H9 (cell line): ENCODE measurements around the gene IL1B. TPM values are rescaled to one million over a fixed set of nuclear protein-coding genes. Genes with fewer than 3 reads are reported as not detected.

Experiments used
- DNase-seq: peaks from one replicate; pipeline ENCODE4 v3.0.0-alpha.2; 2017
- H2AFZ ChIP-seq: one replicate; pipeline ENCODE4 v1.6.1; 2013; ENCODE audit warnings: mild to moderate bottlenecking, low read length, control low read depth, moderate library complexity
- H2AK5ac ChIP-seq: 2 replicates; pipeline ENCODE4 v1.6.1; 2013; ENCODE audit warnings: low read length, control low read depth, mixed read lengths; ENCODE audit not compliant: insufficient read length
- H2BK120ac ChIP-seq: one replicate; pipeline ENCODE4 v1.6.1; 2013; ENCODE audit warnings: low read depth, mild to moderate bottlenecking, low read length, control low read depth, inconsistent platforms; ENCODE audit not compliant: poor library complexity, severe bottlenecking
- H2BK12ac ChIP-seq: 2 replicates; pipeline ENCODE4 v1.6.1; 2013; ENCODE audit warnings: low read length, control low read depth, mixed read lengths, low read depth; ENCODE audit not compliant: insufficient read length
- H2BK15ac ChIP-seq: 2 replicates; pipeline ENCODE4 v1.6.1; 2013; ENCODE audit warnings: low read depth, low read length, control low read depth
- H2BK20ac ChIP-seq: one replicate; pipeline ENCODE4 v1.6.1; 2013; ENCODE audit warnings: low read depth, mild to moderate bottlenecking, low read length, control low read depth, inconsistent platforms; ENCODE audit not compliant: poor library complexity, severe bottlenecking
- H2BK5ac ChIP-seq: 2 replicates; pipeline ENCODE4 v1.6.1; 2013; ENCODE audit warnings: low read length, control low read depth, mixed read lengths; ENCODE audit not compliant: insufficient read length
- H3K14ac ChIP-seq: 2 replicates; pipeline ENCODE4 v1.6.1; 2013; ENCODE audit warnings: low read length, control low read depth; ENCODE audit not compliant: insufficient read depth
- H3K18ac ChIP-seq: 2 replicates; pipeline ENCODE4 v1.6.1; 2013; ENCODE audit warnings: low read depth, mild to moderate bottlenecking, mixed read lengths, low read length, control low read depth; ENCODE audit not compliant: insufficient read length
- H3K23ac ChIP-seq: 2 replicates; pipeline ENCODE4 v1.6.1; 2013; ENCODE audit warnings: low read length, control low read depth, mixed read lengths, low read depth; ENCODE audit not compliant: insufficient read length
- H3K23me2 ChIP-seq: 2 replicates; pipeline ENCODE4 v1.6.1; 2013; ENCODE audit warnings: low read depth, mild to moderate bottlenecking, mixed read lengths, low read length, control low read depth; ENCODE audit not compliant: insufficient read length, poor library complexity, severe bottlenecking
- H3K27ac ChIP-seq: 2 replicates; pipeline ENCODE4 v1.5.1; 2013; ENCODE audit warnings: low read length, control low read depth, mixed read lengths, low read depth; ENCODE audit not compliant: insufficient read length
- H3K27me3 ChIP-seq: 2 replicates; pipeline ENCODE4 v1.6.1; 2013; ENCODE audit warnings: low read length, control low read depth, inconsistent platforms; ENCODE audit not compliant: insufficient read depth
- H3K4ac ChIP-seq: 2 replicates; pipeline ENCODE4 v1.6.1; 2013; ENCODE audit warnings: low read depth, mild to moderate bottlenecking, control low read depth, inconsistent platforms, low read length, moderate library complexity
- H3K4me1 ChIP-seq: 2 replicates; pipeline ENCODE4 v1.6.1; 2013; ENCODE audit warnings: low read length, control low read depth, inconsistent platforms; ENCODE audit not compliant: insufficient read depth
- H3K4me2 ChIP-seq: 2 replicates; pipeline ENCODE4 v1.6.1; 2013; ENCODE audit warnings: low read length, control low read depth, mixed read lengths; ENCODE audit not compliant: insufficient read length, insufficient read depth
- H3K56ac ChIP-seq: 2 replicates; pipeline ENCODE4 v1.6.1; 2013; ENCODE audit warnings: low read depth, mild to moderate bottlenecking, mixed read lengths, low read length, control low read depth; ENCODE audit not compliant: insufficient read length
- H3K79me1 ChIP-seq: 2 replicates; pipeline ENCODE4 v1.6.1; 2013; ENCODE audit warnings: low read depth, mild to moderate bottlenecking, moderate library complexity, low read length, control low read depth, inconsistent platforms; ENCODE audit not compliant: insufficient read depth, poor library complexity, severe bottlenecking
- H3K79me2 ChIP-seq: 2 replicates; pipeline ENCODE4 v1.6.1; 2013; ENCODE audit warnings: low read length, control low read depth, inconsistent platforms; ENCODE audit not compliant: insufficient read depth
- H3K9ac ChIP-seq: 2 replicates; pipeline ENCODE4 v1.6.1; 2013; ENCODE audit warnings: low read length, control low read depth, mixed read lengths; ENCODE audit not compliant: insufficient read length; ENCODE audit errors: extremely low read depth
- H3K9me3 ChIP-seq: one replicate; pipeline ENCODE4 v1.6.1; 2013; ENCODE audit warnings: low read depth, low read length, inconsistent platforms; ENCODE audit not compliant: control insufficient read depth
- H3T11ph ChIP-seq: one replicate; pipeline ENCODE4 v1.6.1; 2013; ENCODE audit warnings: mild to moderate bottlenecking, low read length, control low read depth, inconsistent platforms
- H4K20me1 ChIP-seq: one replicate; pipeline ENCODE4 v1.6.1; 2013; ENCODE audit not compliant: control insufficient read depth, insufficient read length, insufficient read depth
- H4K5ac ChIP-seq: 2 replicates; pipeline ENCODE4 v1.6.1; 2013; ENCODE audit warnings: low read depth, mild to moderate bottlenecking, mixed read lengths, low read length, control low read depth; ENCODE audit not compliant: insufficient read length
- H4K8ac ChIP-seq: replicated peaks from 2 replicates; pipeline ENCODE4 v1.6.1; 2013; ENCODE audit warnings: low read length, control low read depth, mixed read lengths, low read depth; ENCODE audit not compliant: insufficient read length
- H4K91ac ChIP-seq: 2 replicates; pipeline ENCODE4 v1.6.1; 2013; ENCODE audit warnings: low read depth, mild to moderate bottlenecking, moderate library complexity, mixed read lengths, low read length, control low read depth; ENCODE audit not compliant: insufficient read length
- H3K27ac Mint-ChIP-seq, 3 experiments: 2 replicates in 2 of 3; 3 replicates in 1 of 3; pipeline ENCODE4 v1.8.0; 2020 to 2021; ENCODE audit warnings: mixed read lengths in 3 of 3, mild to moderate bottlenecking in 1 of 3, moderate library complexity in 1 of 3
- H3K27me3 Mint-ChIP-seq: 2 replicates; pipeline ENCODE4 v1.8.0; 2021; ENCODE audit warnings: low read depth, mild to moderate bottlenecking, moderate library complexity, mixed read lengths
- H3K36me3 Mint-ChIP-seq, 3 experiments: 2 replicates in 2 of 3; 3 replicates in 1 of 3; pipeline ENCODE4 v1.8.0; 2020 to 2021; ENCODE audit warnings: low read depth in 3 of 3, mixed read lengths in 3 of 3; ENCODE audit not compliant: insufficient read depth in 1 of 3
- H3K4me1 Mint-ChIP-seq, 2 experiments: 2 replicates each; pipeline ENCODE4 v1.8.0; 2020; ENCODE audit warnings: mixed read lengths in 2 of 2
- H3K4me3 Mint-ChIP-seq, 2 experiments: 2 replicates in 1 of 2; 3 replicates in 1 of 2; pipeline ENCODE4 v1.8.0; 2020 to 2021; ENCODE audit warnings: mild to moderate bottlenecking in 2 of 2, mixed read lengths in 2 of 2, moderate library complexity in 1 of 2
- H3K9me3 Mint-ChIP-seq, 2 experiments: 2 replicates in 1 of 2; 3 replicates in 1 of 2; pipeline ENCODE4 v1.8.0; 2020; ENCODE audit warnings: mild to moderate bottlenecking in 2 of 2, mixed read lengths in 2 of 2, moderate library complexity in 1 of 2
- WGBS: extraction: QIAGEN DNeasy Blood & Tissue Kit; methylation state at CpG from one replicate; pipeline ENCODE4 v1.1.7; 2013; ENCODE audit warnings: missing lambda C conversion rate, low lambda C conversion rate, mixed read lengths; ENCODE audit not compliant: insufficient read length; ENCODE audit errors: extremely low coverage; 5-methylcytosine and 5-hydroxymethylcytosine counted together
- total RNA-seq: library from RNA; stranded (reverse); gene quantifications from 2 replicates; pipeline ENCODE4 v1.2.1, GENCODE V29; 2021
- TF ChIP-seq, protein P1 (sequence below): fragments of 200-600 bp; sonication (generic); conservative IDR thresholded peaks from 3 replicates; pipeline ENCODE4 v1.8.0; 2021; ENCODE audit warnings: antibody characterized with exemption, mild to moderate bottlenecking

The IL1B gene
- total RNA-seq, 1 experiment from 2014 or later = not detected

DNA sequence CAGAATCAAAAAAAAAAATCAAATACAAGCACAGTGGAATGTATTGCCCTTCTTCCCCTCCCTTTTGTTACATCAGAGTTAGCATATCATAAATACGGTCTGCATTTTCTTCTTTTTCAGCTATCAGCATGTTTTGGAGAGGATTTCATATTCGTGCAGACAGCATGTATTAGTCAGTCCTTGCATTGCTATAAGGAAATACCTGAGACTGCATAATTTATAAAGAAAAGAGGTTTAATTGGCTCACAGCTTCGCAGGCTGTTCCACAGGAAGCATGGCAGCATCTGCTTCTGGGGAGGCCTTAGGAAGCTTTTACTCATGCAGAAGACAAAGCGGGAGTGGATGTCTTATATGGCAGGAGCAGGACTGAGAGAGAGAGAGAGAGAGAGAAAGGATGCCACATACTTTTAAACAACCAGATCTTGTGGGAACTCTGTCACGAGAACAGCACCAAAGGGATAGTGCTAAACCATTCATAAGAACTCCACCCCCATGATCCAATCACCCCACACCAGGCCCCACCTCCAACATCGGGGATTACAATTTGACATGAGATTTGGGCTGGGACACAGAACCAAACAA is 8.9 kb downstream of the IL1B start:
- no CpG with 5 or more reads among the region's 6 CpGs for WGBS

More for the DNA sequence above, 8.9 kb downstream of the IL1B start:
- H3T11ph ChIP-seq = no peak overlapping the region
- H3K9me3 Mint-ChIP-seq = peaks cover 3 to 5% of the 10 kb centered on the region in 2 experiments; a peak in 4 of 5 replicates
- H4K8ac ChIP-seq = no peak overlapping the region
- H3K23me2 ChIP-seq = no peaks in the 10 kb centered on the region
- H3K18ac ChIP-seq = no peak overlapping the region
- H3K4me2 ChIP-seq = no peak overlapping the region
- no peak overlapping the region for H2AK5ac ChIP-seq
- peaks cover 3% of the 10 kb centered on the region; the same call in 1 of the 2 replicates for H3K27me3 Mint-ChIP-seq
- no peak overlapping the region for H2BK5ac ChIP-seq
- no peak overlapping the region for H4K5ac ChIP-seq
- no peak for DNase-seq
- TF ChIP-seq, protein P1, sequence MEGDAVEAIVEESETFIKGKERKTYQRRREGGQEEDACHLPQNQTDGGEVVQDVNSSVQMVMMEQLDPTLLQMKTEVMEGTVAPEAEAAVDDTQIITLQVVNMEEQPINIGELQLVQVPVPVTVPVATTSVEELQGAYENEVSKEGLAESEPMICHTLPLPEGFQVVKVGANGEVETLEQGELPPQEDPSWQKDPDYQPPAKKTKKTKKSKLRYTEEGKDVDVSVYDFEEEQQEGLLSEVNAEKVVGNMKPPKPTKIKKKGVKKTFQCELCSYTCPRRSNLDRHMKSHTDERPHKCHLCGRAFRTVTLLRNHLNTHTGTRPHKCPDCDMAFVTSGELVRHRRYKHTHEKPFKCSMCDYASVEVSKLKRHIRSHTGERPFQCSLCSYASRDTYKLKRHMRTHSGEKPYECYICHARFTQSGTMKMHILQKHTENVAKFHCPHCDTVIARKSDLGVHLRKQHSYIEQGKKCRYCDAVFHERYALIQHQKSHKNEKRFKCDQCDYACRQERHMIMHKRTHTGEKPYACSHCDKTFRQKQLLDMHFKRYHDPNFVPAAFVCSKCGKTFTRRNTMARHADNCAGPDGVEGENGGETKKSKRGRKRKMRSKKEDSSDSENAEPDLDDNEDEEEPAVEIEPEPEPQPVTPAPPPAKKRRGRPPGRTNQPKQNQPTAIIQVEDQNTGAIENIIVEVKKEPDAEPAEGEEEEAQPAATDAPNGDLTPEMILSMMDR = no peak
- H3K14ac ChIP-seq = no peak overlapping the region
- no peak overlapping the region for H2BK20ac ChIP-seq
- H3K27me3 ChIP-seq = no peaks in the 10 kb centered on the region
- no peak overlapping the region for H2BK15ac ChIP-seq
- H3K56ac ChIP-seq = no peak overlapping the region
- H3K9me3 ChIP-seq = no peaks in the 10 kb centered on the region
- H2BK12ac ChIP-seq = no peak overlapping the region
- H3K79me1 ChIP-seq = no peaks in the 10 kb centered on the region
- H2AFZ ChIP-seq = no peak overlapping the region
- no peak overlapping the region for H3K4ac ChIP-seq
- H3K27ac Mint-ChIP-seq = no peak overlapping the region; a peak in 1 of 7 replicates
- H4K91ac ChIP-seq = no peak overlapping the region
- no peak overlapping the region for H3K27ac ChIP-seq
- H3K9ac ChIP-seq = no peak overlapping the region
- peaks cover 5 to 8% of the 10 kb centered on the region in 2 experiments; a peak in 3 of 4 replicates for H3K4me1 Mint-ChIP-seq
- no peak overlapping the region for H2BK120ac ChIP-seq
- H3K79me2 ChIP-seq = no peaks in the 10 kb centered on the region
- no peak overlapping the region for H3K4me3 Mint-ChIP-seq
- H3K4me1 ChIP-seq = no peaks in the 10 kb centered on the region; the same call in 1 of the 2 replicates
- H4K20me1 ChIP-seq = no peaks in the 10 kb centered on the region
- H3K23ac ChIP-seq = no peak overlapping the region
- peaks cover 2 to 4% (median 2%) of the 10 kb centered on the region in 3 experiments; a peak in 5 of 7 replicates for H3K36me3 Mint-ChIP-seq
